ENCODE data around the gene ZFAND3.

The ZFAND3 gene

GRCh38 chr6:38079537-38079936, 260.0 kb downstream of the ZFAND3 start:
- Histone ChIP-seq H3K9me3 (ENCODE audit: control insufficient read depth, insufficient read depth, low read length) (no peaks in the 10 kb centered on the region), H3K27me3 (ENCODE audit: control insufficient read depth, insufficient read depth, low read length) (no peaks in the 10 kb centered on the region), H3K27ac (ENCODE audit: low read length) (no peak overlapping the region), H3K36me3 (ENCODE audit: control insufficient read depth, insufficient read depth, low read length) (no peaks in the 10 kb centered on the region), H3K4me3 (ENCODE audit: low read length) (no peak overlapping the region), H3K4me1 (ENCODE audit: control insufficient read depth, insufficient read depth, low read length) (no peaks in the 10 kb centered on the region)
- no peak for DNase-seq (ENCODE audit: low read depth, low spot score)
- WGBS (ENCODE audit: insufficient coverage, insufficient read length) = no CpG with 5 or more reads among the region's 1 CpG

- Histone ChIP-seq H3K27me3 (ENCODE audit: control insufficient read depth, insufficient read depth, low read length) (no peaks in the 10 kb centered on the region), H3K4me1 (ENCODE audit: control insufficient read depth, insufficient read depth, low read length) (no peaks in the 10 kb centered on the region), H3K27ac (ENCODE audit: low read length) (no peak overlapping the region), H3K9me3 (ENCODE audit: control insufficient read depth, insufficient read depth, low read length) (no peaks in the 10 kb centered on the region), H3K4me3 (ENCODE audit: low read length) (no peak overlapping the region), H3K36me3 (ENCODE audit: control insufficient read depth, insufficient read depth, low read length) (no peaks in the 10 kb centered on the region)
- no CpG with 5 or more reads among the region's 3 CpGs for WGBS (ENCODE audit: insufficient coverage, insufficient read length)
- DNase-seq (ENCODE audit: low read depth, low spot score) = no peak
Observed at GRCh38 chr6:38080360-38080759, 260.8 kb downstream of the ZFAND3 start.

DNA sequence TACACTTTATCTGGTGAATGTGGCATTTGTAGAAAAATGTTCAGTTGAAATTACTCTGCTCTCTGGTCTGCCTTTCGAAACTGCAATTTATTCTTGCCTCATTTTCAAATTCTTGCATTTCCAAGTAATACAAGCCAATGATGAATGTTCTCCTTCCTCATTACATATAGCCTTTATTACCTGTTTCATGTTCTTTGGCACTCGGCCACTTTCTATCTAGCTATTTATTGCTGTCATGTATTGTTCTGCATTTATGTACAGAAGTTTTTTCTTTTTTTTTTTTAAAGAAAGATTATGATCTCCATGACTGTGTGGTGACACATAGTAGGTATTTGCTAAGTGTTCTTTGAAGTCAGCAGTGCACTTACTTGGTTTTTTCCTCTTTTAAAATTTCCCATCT, 261.4 kb downstream of the ZFAND3 start:
- Histone ChIP-seq H3K4me1 (ENCODE audit: control insufficient read depth, insufficient read depth, low read length) (no peaks in the 10 kb centered on the region), H3K36me3 (ENCODE audit: control insufficient read depth, insufficient read depth, low read length) (no peaks in the 10 kb centered on the region), H3K4me3 (ENCODE audit: low read length) (no peak overlapping the region), H3K27me3 (ENCODE audit: control insufficient read depth, insufficient read depth, low read length) (no peaks in the 10 kb centered on the region), H3K9me3 (ENCODE audit: control insufficient read depth, insufficient read depth, low read length) (no peaks in the 10 kb centered on the region), H3K27ac (ENCODE audit: low read length) (no peak overlapping the region)
- WGBS (ENCODE audit: insufficient coverage, insufficient read length) = no CpG with 5 or more reads among the region's 2 CpGs
- no peak for DNase-seq (ENCODE audit: low read depth, low spot score)

DNA sequence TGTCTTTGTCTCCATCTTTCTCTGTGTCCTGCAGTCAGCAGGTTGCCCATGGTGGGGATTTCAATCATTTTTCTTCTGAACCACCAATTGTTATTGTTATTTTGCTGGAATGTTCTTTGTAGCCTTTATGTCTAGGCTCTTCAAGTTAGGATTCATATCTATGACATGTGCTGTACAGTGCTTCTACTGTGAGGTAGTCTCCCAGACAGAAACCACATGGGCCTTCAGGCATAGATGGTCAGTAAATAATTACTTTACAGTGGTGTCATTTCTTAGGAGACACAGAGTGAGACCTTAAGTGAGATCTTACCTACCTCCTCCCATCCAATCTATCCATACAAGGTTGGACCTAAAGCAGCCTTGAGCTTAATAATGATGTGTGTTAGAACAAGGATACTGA, 265.5 kb downstream of the ZFAND3 start:
- no peaks in the 10 kb centered on the region for H3K9me3 ChIP-seq (ENCODE audit: control insufficient read depth, insufficient read depth, low read length)
- no peak for DNase-seq (ENCODE audit: low read depth, low spot score)

DNA sequence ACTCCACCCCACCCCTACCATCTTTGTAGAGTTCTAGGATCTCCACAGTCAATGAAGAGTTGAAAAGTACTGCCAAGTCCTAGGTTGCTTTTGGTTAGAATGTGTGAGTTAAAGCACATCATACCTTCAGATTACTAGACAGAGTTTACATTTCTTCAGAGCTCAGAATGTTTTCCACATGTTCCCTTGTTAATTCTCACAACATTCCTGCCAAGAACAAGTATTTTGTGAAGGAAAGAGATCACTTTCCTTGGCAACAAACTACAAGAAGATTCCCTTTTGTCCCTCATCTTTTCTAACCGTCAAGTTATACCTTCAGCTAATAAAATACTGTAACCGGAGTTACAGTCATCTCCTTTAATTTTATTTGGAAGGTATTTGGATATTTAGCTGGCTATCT, 266.8 kb downstream of the ZFAND3 start:
- no peaks in the 10 kb centered on the region for H3K36me3 ChIP-seq (ENCODE audit: control insufficient read depth, insufficient read depth, low read length)
- no peaks in the 10 kb centered on the region for H3K9me3 ChIP-seq (ENCODE audit: control insufficient read depth, insufficient read depth, low read length)
- H3K4me1 ChIP-seq (ENCODE audit: control insufficient read depth, insufficient read depth, low read length) = no peaks in the 10 kb centered on the region
- H3K4me3 ChIP-seq (ENCODE audit: low read length) = no peak overlapping the region
- DNase-seq (ENCODE audit: low read depth, low spot score) = no peak
- no peaks in the 10 kb centered on the region for H3K27me3 ChIP-seq (ENCODE audit: control insufficient read depth, insufficient read depth, low read length)
- H3K27ac ChIP-seq (ENCODE audit: low read length) = no peak overlapping the region
- WGBS (ENCODE audit: insufficient coverage, insufficient read length) = no CpG with 5 or more reads among the region's 2 CpGs

More for the DNA sequence above, 265.5 kb downstream of the ZFAND3 start:
- Histone ChIP-seq H3K27me3 (ENCODE audit: control insufficient read depth, insufficient read depth, low read length) (no peaks in the 10 kb centered on the region), H3K4me3 (ENCODE audit: low read length) (no peak overlapping the region), H3K4me1 (ENCODE audit: control insufficient read depth, insufficient read depth, low read length) (no peaks in the 10 kb centered on the region), H3K27ac (ENCODE audit: low read length) (no peak overlapping the region), H3K36me3 (ENCODE audit: control insufficient read depth, insufficient read depth, low read length) (no peaks in the 10 kb centered on the region)

DNA sequence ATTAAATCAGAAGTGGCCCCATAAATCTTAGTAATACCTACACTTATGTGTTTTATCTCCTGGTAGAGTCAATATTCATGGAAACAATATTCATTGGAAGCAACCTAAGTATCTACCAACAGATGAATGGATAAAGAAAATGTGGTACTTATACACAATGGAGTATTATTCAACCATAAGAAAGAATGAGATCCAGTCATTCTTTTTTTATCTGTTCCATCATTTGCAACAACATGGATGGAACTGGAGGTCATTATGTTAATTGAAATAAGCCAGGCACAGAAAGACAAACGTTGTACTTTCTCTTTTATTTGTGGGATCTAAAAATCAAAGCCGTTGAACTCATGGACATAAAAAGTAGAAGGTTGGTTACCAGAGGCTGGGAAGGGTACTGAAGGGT, 268.5 kb downstream of the ZFAND3 start:
- no CpG with 5 or more reads among the region's 2 CpGs for WGBS (ENCODE audit: insufficient coverage, insufficient read length)
- Histone ChIP-seq H3K9me3 (ENCODE audit: control insufficient read depth, insufficient read depth, low read length) (no peaks in the 10 kb centered on the region), H3K27ac (ENCODE audit: low read length) (no peak overlapping the region), H3K36me3 (ENCODE audit: control insufficient read depth, insufficient read depth, low read length) (no peaks in the 10 kb centered on the region), H3K4me1 (ENCODE audit: control insufficient read depth, insufficient read depth, low read length) (no peaks in the 10 kb centered on the region), H3K27me3 (ENCODE audit: control insufficient read depth, insufficient read depth, low read length) (no peaks in the 10 kb centered on the region), H3K4me3 (ENCODE audit: low read length) (no peak overlapping the region)
- DNase-seq (ENCODE audit: low read depth, low spot score) = no peak

GRCh38 chr6:38088829-38089228, 269.3 kb downstream of the ZFAND3 start:
- H3K4me1 ChIP-seq (ENCODE audit: control insufficient read depth, insufficient read depth, low read length) = no peaks in the 10 kb centered on the region
- no CpG with 5 or more reads among the region's 3 CpGs for WGBS (ENCODE audit: insufficient coverage, insufficient read length)
- H3K36me3 ChIP-seq (ENCODE audit: control insufficient read depth, insufficient read depth, low read length) = no peaks in the 10 kb centered on the region
- no peak overlapping the region for H3K27ac ChIP-seq (ENCODE audit: low read length)
- DNase-seq (ENCODE audit: low read depth, low spot score) = no peak
- no peaks in the 10 kb centered on the region for H3K9me3 ChIP-seq (ENCODE audit: control insufficient read depth, insufficient read depth, low read length)
- H3K4me3 ChIP-seq (ENCODE audit: low read length) = no peak overlapping the region
- H3K27me3 ChIP-seq (ENCODE audit: control insufficient read depth, insufficient read depth, low read length) = no peaks in the 10 kb centered on the region

DNA sequence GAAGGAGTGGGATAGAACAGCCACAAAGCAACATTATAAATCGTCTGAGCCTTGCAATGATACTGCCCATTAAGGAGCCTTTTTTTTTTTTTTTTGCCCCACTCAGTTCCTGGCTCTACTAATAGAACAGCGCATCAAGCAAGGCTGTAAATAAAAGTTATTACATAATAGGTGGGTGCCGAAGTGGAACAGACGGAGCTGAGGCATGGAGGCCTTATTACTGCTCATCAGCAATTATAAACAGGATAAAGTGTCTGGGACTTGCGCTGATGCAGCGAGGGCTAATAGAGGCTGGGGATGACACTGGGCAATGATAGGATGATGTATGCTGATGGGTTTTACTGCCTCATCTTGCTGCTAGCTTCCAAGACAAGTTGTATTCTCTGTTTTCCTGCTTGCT, 272.1 kb downstream of the ZFAND3 start:
- no CpG with 5 or more reads among the region's 6 CpGs for WGBS (ENCODE audit: insufficient coverage, insufficient read length)
- Histone ChIP-seq H3K36me3 (ENCODE audit: control insufficient read depth, insufficient read depth, low read length) (no peaks in the 10 kb centered on the region), H3K4me3 (ENCODE audit: low read length) (no peak overlapping the region), H3K27ac (ENCODE audit: low read length) (no peak overlapping the region), H3K4me1 (ENCODE audit: control insufficient read depth, insufficient read depth, low read length) (no peaks in the 10 kb centered on the region; the same call in 1 of the 2 replicates), H3K27me3 (ENCODE audit: control insufficient read depth, insufficient read depth, low read length) (no peaks in the 10 kb centered on the region), H3K9me3 (ENCODE audit: control insufficient read depth, insufficient read depth, low read length) (no peaks in the 10 kb centered on the region)
- no peak for DNase-seq (ENCODE audit: low read depth, low spot score)

- no CpG with 5 or more reads among the region's 4 CpGs for WGBS (ENCODE audit: insufficient coverage, insufficient read length)
- Histone ChIP-seq H3K27me3 (ENCODE audit: control insufficient read depth, insufficient read depth, low read length) (no peaks in the 10 kb centered on the region), H3K27ac (ENCODE audit: low read length) (no peak overlapping the region)
Observed at GRCh38 chr6:38092465-38092864, 272.9 kb downstream of the ZFAND3 start.

DNA sequence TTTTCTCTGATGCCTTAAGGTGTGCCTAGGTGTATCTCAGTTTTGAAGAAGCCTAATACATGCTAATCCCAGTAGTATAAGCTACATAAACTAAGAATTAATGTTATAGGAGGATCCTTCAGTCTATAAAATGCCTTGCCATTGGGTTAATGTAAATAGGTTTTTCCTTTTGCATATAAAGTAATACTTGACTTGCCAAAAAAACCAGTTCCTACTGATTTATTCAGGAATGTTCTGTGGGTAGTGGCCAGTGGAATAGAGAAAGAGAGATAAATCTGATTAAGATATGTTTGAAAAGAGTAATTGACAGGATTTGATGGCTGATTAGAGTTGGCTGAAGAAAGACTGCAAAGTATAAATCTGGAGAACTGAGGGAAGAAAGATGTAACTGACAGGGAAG, 273.4 kb downstream of the ZFAND3 start:
- H3K9me3 ChIP-seq (ENCODE audit: control insufficient read depth, insufficient read depth, low read length) = no peaks in the 10 kb centered on the region
- no peaks in the 10 kb centered on the region; the same call in 1 of the 2 replicates for H3K4me1 ChIP-seq (ENCODE audit: control insufficient read depth, insufficient read depth, low read length)
- no peaks in the 10 kb centered on the region for H3K36me3 ChIP-seq (ENCODE audit: control insufficient read depth, insufficient read depth, low read length)
- H3K4me3 ChIP-seq (ENCODE audit: low read length) = no peak overlapping the region
- DNase-seq (ENCODE audit: low read depth, low spot score) = no peak
- H3K27me3 ChIP-seq (ENCODE audit: control insufficient read depth, insufficient read depth, low read length) = no peaks in the 10 kb centered on the region
- no peak overlapping the region for H3K27ac ChIP-seq (ENCODE audit: low read length)

More at GRCh38 chr6:38092465-38092864, 272.9 kb downstream of the ZFAND3 start:
- H3K9me3 ChIP-seq (ENCODE audit: control insufficient read depth, insufficient read depth, low read length) = no peaks in the 10 kb centered on the region
- H3K36me3 ChIP-seq (ENCODE audit: control insufficient read depth, insufficient read depth, low read length) = no peaks in the 10 kb centered on the region
- no peak for DNase-seq (ENCODE audit: low read depth, low spot score)
- no peaks in the 10 kb centered on the region; the same call in 1 of the 2 replicates for H3K4me1 ChIP-seq (ENCODE audit: control insufficient read depth, insufficient read depth, low read length)
- no peak overlapping the region for H3K4me3 ChIP-seq (ENCODE audit: low read length)

DNA sequence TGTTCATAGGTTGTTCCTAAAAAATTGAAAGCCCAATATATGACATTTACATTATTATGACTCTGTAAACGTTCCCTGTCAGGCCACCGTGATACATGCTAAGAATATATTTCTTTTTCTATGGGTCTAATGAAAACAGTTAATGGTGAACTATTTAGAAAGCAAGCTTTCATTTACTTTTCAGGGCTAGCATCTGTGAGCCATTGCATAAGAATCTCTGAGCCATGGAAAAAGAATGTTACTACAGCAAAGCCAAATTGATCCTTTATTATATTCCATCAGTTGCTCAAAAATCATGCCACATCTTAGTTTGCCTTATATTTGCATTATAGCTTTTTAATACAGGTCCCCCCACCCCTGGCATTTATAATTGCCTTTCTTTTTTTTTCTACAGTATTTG, 275.5 kb downstream of the ZFAND3 start:
- Histone ChIP-seq H3K27ac (ENCODE audit: low read length) (no peak overlapping the region), H3K4me1 (ENCODE audit: control insufficient read depth, insufficient read depth, low read length) (no peaks in the 10 kb centered on the region; the same call in 1 of the 2 replicates), H3K4me3 (ENCODE audit: low read length) (no peak overlapping the region), H3K9me3 (ENCODE audit: control insufficient read depth, insufficient read depth, low read length) (no peaks in the 10 kb centered on the region), H3K36me3 (ENCODE audit: control insufficient read depth, insufficient read depth, low read length) (no peaks in the 10 kb centered on the region), H3K27me3 (ENCODE audit: control insufficient read depth, insufficient read depth, low read length) (no peaks in the 10 kb centered on the region)
- WGBS (ENCODE audit: insufficient coverage, insufficient read length) = no CpG with 5 or more reads among the region's 2 CpGs
- no peak for DNase-seq (ENCODE audit: low read depth, low spot score)

Measured in iPS DF 6.9 (cell line).